ENCODE measurements around the gene DPH3. TPM values are rescaled to one million over a fixed set of nuclear protein-coding genes. Genes with fewer than 3 reads are reported as not detected.

Gene DPH3
- total and polyA plus RNA-seq, 2 experiments from 2014 or later, result 15.3 to 84.3 TPM

DNA sequence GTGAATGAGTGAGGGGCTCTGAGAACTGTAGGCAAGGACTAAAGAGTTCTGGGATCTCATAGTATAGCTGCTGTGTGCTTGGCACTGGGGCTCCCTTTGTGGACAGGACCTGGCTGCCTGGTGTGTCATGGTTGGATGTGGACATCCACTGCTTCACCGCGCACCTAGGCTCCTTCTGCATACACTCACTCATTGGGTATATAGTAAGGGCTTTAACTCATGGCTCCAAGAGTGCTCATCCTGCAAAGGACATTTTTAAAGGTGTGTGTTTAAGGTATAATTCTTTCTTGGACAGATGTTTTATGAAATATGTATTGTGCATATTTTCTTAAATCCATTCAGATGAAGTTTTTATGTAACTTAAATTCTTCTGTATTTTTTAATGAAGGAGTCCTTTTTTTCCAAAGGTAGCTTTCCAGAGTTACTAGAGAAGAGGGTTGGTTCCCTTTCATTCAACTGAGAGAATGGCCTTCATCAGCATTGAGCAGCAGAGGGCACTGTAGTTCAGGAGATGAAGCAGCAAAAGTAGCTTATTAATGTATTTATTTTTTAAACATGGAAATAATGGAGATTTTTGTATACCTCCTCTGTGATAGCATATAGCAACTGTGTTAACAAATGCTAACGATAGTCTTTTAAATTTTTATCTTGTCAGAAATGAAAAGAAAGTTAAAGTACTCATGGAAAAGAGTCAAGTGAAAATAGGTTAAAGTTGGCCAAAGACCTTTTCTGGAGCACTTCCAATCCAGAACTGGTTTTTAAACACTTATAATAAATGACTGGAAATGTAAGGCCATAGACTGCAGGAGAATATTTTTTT, 25.5 kb upstream of the DPH3 start:
- Histone ChIP-seq H4K20me1 (replicated peaks; ENCODE audit: insufficient read depth) (no peaks in the 10 kb centered on the region), H3K9me2 (ENCODE audit: insufficient read depth) (no peaks in the 10 kb centered on the region), H3K27me3 (ENCODE audit: insufficient read depth) (no peaks in the 10 kb centered on the region), H3K4me1 (ENCODE audit: insufficient read depth) (no peaks in the 10 kb centered on the region), H3K27ac (ENCODE audit: low read depth) (no peak overlapping the region), H3K36me3 (ENCODE audit: insufficient read depth) (peaks cover 5% of the 10 kb centered on the region; the same call in 1 of the 2 replicates), H3K4me2 (no peak overlapping the region), H3K4me3 (no peak overlapping the region), H2AFZ (no peak overlapping the region), H3F3A (replicated peaks; ENCODE audit: low read depth) (no peaks in the 10 kb centered on the region), H3K79me2 (replicated peaks; ENCODE audit: insufficient read depth) (peaks cover 28% of the 10 kb centered on the region)
- H3K4me3 Mint-ChIP-seq, result no peak overlapping the region
- peaks cover 44% of the 10 kb centered on the region for H3K36me3 Mint-ChIP-seq (ENCODE audit: low read depth)
- no peaks in the 10 kb centered on the region; the same call in 1 of the 3 replicates for H3K9me3 Mint-ChIP-seq
- TF ChIP-seq, protein P1, sequence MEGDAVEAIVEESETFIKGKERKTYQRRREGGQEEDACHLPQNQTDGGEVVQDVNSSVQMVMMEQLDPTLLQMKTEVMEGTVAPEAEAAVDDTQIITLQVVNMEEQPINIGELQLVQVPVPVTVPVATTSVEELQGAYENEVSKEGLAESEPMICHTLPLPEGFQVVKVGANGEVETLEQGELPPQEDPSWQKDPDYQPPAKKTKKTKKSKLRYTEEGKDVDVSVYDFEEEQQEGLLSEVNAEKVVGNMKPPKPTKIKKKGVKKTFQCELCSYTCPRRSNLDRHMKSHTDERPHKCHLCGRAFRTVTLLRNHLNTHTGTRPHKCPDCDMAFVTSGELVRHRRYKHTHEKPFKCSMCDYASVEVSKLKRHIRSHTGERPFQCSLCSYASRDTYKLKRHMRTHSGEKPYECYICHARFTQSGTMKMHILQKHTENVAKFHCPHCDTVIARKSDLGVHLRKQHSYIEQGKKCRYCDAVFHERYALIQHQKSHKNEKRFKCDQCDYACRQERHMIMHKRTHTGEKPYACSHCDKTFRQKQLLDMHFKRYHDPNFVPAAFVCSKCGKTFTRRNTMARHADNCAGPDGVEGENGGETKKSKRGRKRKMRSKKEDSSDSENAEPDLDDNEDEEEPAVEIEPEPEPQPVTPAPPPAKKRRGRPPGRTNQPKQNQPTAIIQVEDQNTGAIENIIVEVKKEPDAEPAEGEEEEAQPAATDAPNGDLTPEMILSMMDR (conservative IDR thresholded peaks at IDR 0.05; ENCODE audit: low read depth in 2 of 2), result peak; percentile 89 to 98
- TF ChIP-seq EZH2 (IDR thresholded peaks at IDR 0.05; ENCODE audit: low read depth, unreplicated experiment), result no peak
- no peak for TF ChIP-seq CREB1 (CRISPR knock-in tag; IDR thresholded peaks at IDR 0.05; ENCODE audit: low read depth)
- TF ChIP-seq, protein P2, sequence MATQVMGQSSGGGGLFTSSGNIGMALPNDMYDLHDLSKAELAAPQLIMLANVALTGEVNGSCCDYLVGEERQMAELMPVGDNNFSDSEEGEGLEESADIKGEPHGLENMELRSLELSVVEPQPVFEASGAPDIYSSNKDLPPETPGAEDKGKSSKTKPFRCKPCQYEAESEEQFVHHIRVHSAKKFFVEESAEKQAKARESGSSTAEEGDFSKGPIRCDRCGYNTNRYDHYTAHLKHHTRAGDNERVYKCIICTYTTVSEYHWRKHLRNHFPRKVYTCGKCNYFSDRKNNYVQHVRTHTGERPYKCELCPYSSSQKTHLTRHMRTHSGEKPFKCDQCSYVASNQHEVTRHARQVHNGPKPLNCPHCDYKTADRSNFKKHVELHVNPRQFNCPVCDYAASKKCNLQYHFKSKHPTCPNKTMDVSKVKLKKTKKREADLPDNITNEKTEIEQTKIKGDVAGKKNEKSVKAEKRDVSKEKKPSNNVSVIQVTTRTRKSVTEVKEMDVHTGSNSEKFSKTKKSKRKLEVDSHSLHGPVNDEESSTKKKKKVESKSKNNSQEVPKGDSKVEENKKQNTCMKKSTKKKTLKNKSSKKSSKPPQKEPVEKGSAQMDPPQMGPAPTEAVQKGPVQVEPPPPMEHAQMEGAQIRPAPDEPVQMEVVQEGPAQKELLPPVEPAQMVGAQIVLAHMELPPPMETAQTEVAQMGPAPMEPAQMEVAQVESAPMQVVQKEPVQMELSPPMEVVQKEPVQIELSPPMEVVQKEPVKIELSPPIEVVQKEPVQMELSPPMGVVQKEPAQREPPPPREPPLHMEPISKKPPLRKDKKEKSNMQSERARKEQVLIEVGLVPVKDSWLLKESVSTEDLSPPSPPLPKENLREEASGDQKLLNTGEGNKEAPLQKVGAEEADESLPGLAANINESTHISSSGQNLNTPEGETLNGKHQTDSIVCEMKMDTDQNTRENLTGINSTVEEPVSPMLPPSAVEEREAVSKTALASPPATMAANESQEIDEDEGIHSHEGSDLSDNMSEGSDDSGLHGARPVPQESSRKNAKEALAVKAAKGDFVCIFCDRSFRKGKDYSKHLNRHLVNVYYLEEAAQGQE (IDR thresholded peaks at IDR 0.05; ENCODE audit: unreplicated experiment), result no peak
- no peak for TF ChIP-seq ZNF462 (CRISPR knock-in tag; IDR thresholded peaks at IDR 0.05)
- no peaks in the 10 kb centered on the region for H3K4me1 Mint-ChIP-seq
- no peak overlapping the region for H3K27ac Mint-ChIP-seq
- ATAC-seq, result peak; percentile 66
- H3K27me3 Mint-ChIP-seq (ENCODE audit: insufficient read depth, low read depth, poor library complexity), result no peaks in the 10 kb centered on the region
- peak; percentile 75 for DNase-seq (ENCODE audit: low spot score)
